Kidney (tissue), 14 donors: ENCODE data around the gene ZNF337. TPM values are rescaled to one million over a fixed set of nuclear protein-coding genes. Genes with fewer than 3 reads are reported as not detected.

ENCODE experiments used
- DNase-seq, 5 donors: peaks; one replicate each; pipeline ENCODE4 v3.0.0-alpha.2; 2013 to 2020
- FAIRE-seq: peaks from 2 replicates; lab custom pipeline; 2012; peaks lifted over from hg19 to GRCh38; lab: Jason Lieb, UNC
- H3K27ac ChIP-seq, 2 donors: one replicate each; pipeline ENCODE4 v1.7.0; 2013; ENCODE audit warnings: low read depth in 2 of 2, low read length in 2 of 2, inconsistent platforms in 1 of 2
- H3K27me3 ChIP-seq: one replicate; pipeline ENCODE4 v1.7.1; 2013; ENCODE audit warnings: low read length, inconsistent platforms; ENCODE audit not compliant: control insufficient read depth, insufficient read depth
- H3K36me3 ChIP-seq, 3 donors: one replicate each; pipeline versions ENCODE4 v1.7.0 to v1.7.1; 2013; ENCODE audit warnings: low read length in 3 of 3, control low read depth in 1 of 3, inconsistent platforms in 1 of 3; ENCODE audit not compliant: insufficient read depth in 3 of 3, control insufficient read depth in 2 of 3
- H3K4me1 ChIP-seq, 3 donors: one replicate each; pipeline versions ENCODE4 v1.7.0 to v1.7.1; 2013; ENCODE audit warnings: low read length in 3 of 3, inconsistent platforms in 1 of 3, low read depth in 1 of 3; ENCODE audit not compliant: control insufficient read depth in 2 of 3, insufficient read depth in 2 of 3
- H3K4me3 ChIP-seq, 3 donors: one replicate each; pipeline versions ENCODE4 v1.7.0 to v1.8.1; 2013; ENCODE audit warnings: low read length in 3 of 3, control low read depth in 1 of 3, inconsistent platforms in 1 of 3
- H3K9ac ChIP-seq, 3 donors: one replicate each; pipeline versions ENCODE4 v1.7.0 to v1.7.1; 2013; ENCODE audit warnings: low read length in 3 of 3, control low read depth in 1 of 3, inconsistent platforms in 1 of 3
- H3K9me3 ChIP-seq, 3 donors: one replicate each; pipeline versions ENCODE4 v1.7.0 to v1.7.1; 2013; ENCODE audit warnings: low read length in 3 of 3, control low read depth in 1 of 3, inconsistent platforms in 1 of 3; ENCODE audit not compliant: control insufficient read depth in 2 of 3, insufficient read depth in 1 of 3
- CTCF ChIP-seq: IDR thresholded peaks from 3 replicates; pipeline ENCODE4 v1.5.1; 2012; ENCODE audit warnings: mild to moderate bottlenecking, moderate library complexity, borderline replicate concordance; ENCODE audit not compliant: insufficient read depth; ENCODE audit errors: extremely low read depth
- intact Hi-C: fragments of 100-400 bp; cut with DNase I; formaldehyde crosslinking; loops from one replicate; pipeline ENCODE4 v1.11.1; 2022
- polyA plus RNA-seq: library from polyadenylated mRNA; stranded (reverse); fragments of 350-450 nt; fragmentation: Illumina TruSeq; extraction: RNeasy Lipid Tissue Mini Kit (QIAGEN cat#74804); gene quantifications from one replicate; pipeline ENCODE4 v1.2.3, GENCODE V29; 2014; ENCODE audit warnings: low read depth, low replicate concordance; ENCODE audit not compliant: insufficient read depth
- total RNA-seq: library from RNA; stranded (reverse); fragmentation: NEBNext Ultra II Directional; extraction: Animal tissue kit (Norgen Biotek cat#: 25700); gene quantifications from one replicate; pipeline ENCODE4 v1.2.1, GENCODE V29; 2021
- donor health status: control.
- donor health status: control.
- donor health status: control.
- donor health status: control.
- donor health status: control.
- donor health status: DM: yes; HTN: yes; CAD: no.
- donor health status: Normal renal cell carcinoma (clear cell type).

The ZNF337 gene
- total and polyA plus RNA-seq, 2 donors from 2014 or later: 9.2 to 17.1 TPM

GRCh38 chr20:25624500-25624939, 72.1 kb downstream of the ZNF337 start:
- Histone ChIP-seq H3K27me3 (no peaks in the 10 kb centered on the region), H3K9ac (peak overlapping the region; percentile 58 to 79 (median 59)), H3K27ac (peak overlapping the region; percentile 95), H3K4me3 (peak overlapping the region; percentile 64 to 91 (median 77)), H3K36me3 (no peaks in the 10 kb centered on the region), H3K9me3 (no peaks in the 10 kb centered on the region), H3K4me1 (peaks cover 0 to 10% (median 4%) of the 10 kb centered on the region in 3 donors)
- no peak for DNase-seq
- no peak for FAIRE-seq
- no peak for TF ChIP-seq CTCF
- intact Hi-C loops: no loop called here

Other genes with a start within 250 kb of the ZNF337 start
- gene NINL, start 111.3 kb downstream of the ZNF337 start, total RNA-seq: 25.2 TPM
- gene NINL, start 111.3 kb downstream of the ZNF337 start, polyA plus RNA-seq: 23.4 TPM
- gene NANP, start 72.8 kb downstream of the ZNF337 start, total RNA-seq: 5.1 TPM
- gene NANP, start 72.8 kb downstream of the ZNF337 start, polyA plus RNA-seq: 3.4 TPM